Liver (tissue), 9 donors: ENCODE data around the gene PTGS2. TPM values are rescaled to one million over a fixed set of nuclear protein-coding genes. Genes with fewer than 3 reads are reported as not detected.

Experiments used
- DNase-seq: peaks from one replicate; pipeline ENCODE4 v3.0.0-alpha.2; 2017; ENCODE audit warnings: low spot score
- H3K27ac ChIP-seq, 2 donors: one replicate each; pipeline ENCODE4 v1.7.0; 2013; ENCODE audit warnings: inconsistent platforms in 2 of 2, low read length in 2 of 2, control low read depth in 1 of 2, low read depth in 1 of 2, mild to moderate bottlenecking in 1 of 2
- H3K27me3 ChIP-seq, 4 donors: one replicate each; pipeline versions ENCODE4 v1.6.1 to v1.7.0; 2013; ENCODE audit warnings: low read length in 3 of 4, inconsistent platforms in 1 of 4, mild to moderate bottlenecking in 1 of 4, moderate library complexity in 1 of 4; ENCODE audit not compliant: control insufficient read depth in 4 of 4, insufficient read depth in 4 of 4
- H3K36me3 ChIP-seq, 4 donors: one replicate each; pipeline versions ENCODE4 v1.6.1 to v1.7.0; 2013; ENCODE audit warnings: low read length in 3 of 4, mild to moderate bottlenecking in 3 of 4, low read depth in 1 of 4, moderate library complexity in 1 of 4; ENCODE audit not compliant: control insufficient read depth in 4 of 4, insufficient read depth in 3 of 4
- H3K4me1 ChIP-seq, 4 donors: one replicate each; pipeline versions ENCODE4 v1.6.1 to v1.7.0; 2013; ENCODE audit warnings: low read length in 3 of 4, mild to moderate bottlenecking in 3 of 4, moderate library complexity in 1 of 4; ENCODE audit not compliant: control insufficient read depth in 4 of 4, insufficient read depth in 4 of 4
- H3K4me3 ChIP-seq, 3 donors: one replicate each; pipeline versions ENCODE4 v1.6.1 to v1.7.0; 2013; ENCODE audit warnings: low read length in 3 of 3, control low read depth in 1 of 3, low read depth in 1 of 3, mild to moderate bottlenecking in 1 of 3
- H3K9ac ChIP-seq, 2 donors: one replicate each; pipeline ENCODE4 v1.7.0; 2013; ENCODE audit warnings: low read length in 2 of 2, mild to moderate bottlenecking in 2 of 2, moderate library complexity in 2 of 2, control low read depth in 1 of 2, low read depth in 1 of 2
- H3K9me3 ChIP-seq, 4 donors: one replicate each; pipeline versions ENCODE4 v1.6.1 to v1.7.0; 2013; ENCODE audit warnings: low read length in 3 of 4; ENCODE audit not compliant: control insufficient read depth in 4 of 4
- ATF3 ChIP-seq: IDR thresholded peaks from 2 replicates; pipeline ENCODE4 v1.6.1; 2016; ENCODE audit warnings: antibody characterized with exemption
- CTCF ChIP-seq: fragments of 150-350 bp; IDR thresholded peaks from 2 replicates; pipeline ENCODE4 v1.5.1; 2017; ENCODE audit warnings: improper control_type of control experiment, low read depth, low read length; ENCODE audit not compliant: missing input control
- EGR1 ChIP-seq, 2 donors: IDR thresholded peaks; 2 replicates each; pipeline ENCODE4 v1.6.1; 2016 to 2018; ENCODE audit warnings: antibody characterized with exemption in 2 of 2, low read depth in 2 of 2
- FOXA1 ChIP-seq: IDR thresholded peaks from 2 replicates; pipeline ENCODE4 v1.6.1; 2016; ENCODE audit warnings: antibody characterized with exemption
- FOXA2 ChIP-seq: IDR thresholded peaks from 2 replicates; pipeline ENCODE4 v1.6.1; 2016; ENCODE audit warnings: antibody characterized with exemption
- GABPA ChIP-seq, 2 donors: IDR thresholded peaks in 1 of 2; conservative IDR thresholded peaks in 1 of 2; 2 replicates each; pipeline ENCODE4 v1.6.1; 2016; ENCODE audit warnings: antibody characterized with exemption in 2 of 2, mild to moderate bottlenecking in 1 of 2, moderate library complexity in 1 of 2
- HNF4A ChIP-seq, 2 donors: conservative IDR thresholded peaks; 2 replicates each; pipeline ENCODE4 v1.6.1; 2016; ENCODE audit warnings: antibody characterized with exemption in 2 of 2, mild to moderate bottlenecking in 2 of 2
- HNF4G ChIP-seq: IDR thresholded peaks from 2 replicates; pipeline ENCODE4 v1.6.1; 2016; ENCODE audit warnings: antibody characterized with exemption
- JUND ChIP-seq, 2 donors: IDR thresholded peaks; 2 replicates each; pipeline ENCODE4 v1.6.1; 2016; ENCODE audit warnings: antibody characterized with exemption in 2 of 2
- MAX ChIP-seq: IDR thresholded peaks from 2 replicates; pipeline ENCODE4 v1.6.1; 2016; ENCODE audit warnings: antibody characterized with exemption
- NR2F2 ChIP-seq: IDR thresholded peaks from 2 replicates; pipeline ENCODE4 v1.6.1; 2016; ENCODE audit warnings: antibody characterized with exemption
- RAD21 ChIP-seq, 2 donors: IDR thresholded peaks; 2 replicates each; pipeline ENCODE4 v1.6.1; 2016; ENCODE audit warnings: antibody characterized with exemption in 2 of 2, mild to moderate bottlenecking in 2 of 2
- RXRA ChIP-seq, 2 donors: IDR thresholded peaks; 2 replicates each; pipeline ENCODE4 v1.6.1; 2017 to 2018; ENCODE audit warnings: antibody characterized with exemption in 2 of 2, mild to moderate bottlenecking in 1 of 2
- SP1 ChIP-seq: IDR thresholded peaks from 2 replicates; pipeline ENCODE4 v1.6.1; 2018; ENCODE audit warnings: antibody characterized with exemption, mild to moderate bottlenecking
- TAF1 ChIP-seq: conservative IDR thresholded peaks from 2 replicates; pipeline ENCODE4 v1.6.1; 2016; ENCODE audit warnings: antibody characterized with exemption, mild to moderate bottlenecking
- YY1 ChIP-seq: IDR thresholded peaks from 2 replicates; pipeline ENCODE4 v1.6.1; 2016; ENCODE audit warnings: antibody characterized with exemption, mild to moderate bottlenecking
- WGBS: extraction: QIAGEN DNeasy Blood & Tissue Kit; methylation state at CpG from one replicate; pipeline ENCODE4 v1.1.7; 2013; 5-methylcytosine and 5-hydroxymethylcytosine counted together
- polyA plus RNA-seq, 2 donors: library from polyadenylated mRNA; stranded (reverse) in 1 of 2; unstranded in 1 of 2; fragments of 200-250 nt in 1 of 2; fragments of >200 nt in 1 of 2; fragmentation: Nextera tagmentation in 1 of 2; extraction: Ambion mirVana in 1 of 2; gene quantifications; one replicate each; pipeline versions ENCODE4 v1.2.1 to v1.2.3, GENCODE V29; 2013 to 2015
- total RNA-seq, 2 donors: library from RNA; depleted of rRNA; stranded (reverse); fragments of >200 nt; gene quantifications; one replicate each; pipeline ENCODE4 v1.2.3, GENCODE V29; 2014
- TF ChIP-seq, protein P1 (sequence below): IDR thresholded peaks from 2 replicates; pipeline ENCODE4 v1.6.1; 2016; ENCODE audit warnings: antibody characterized with exemption
- TF ChIP-seq, protein P2 (sequence below): IDR thresholded peaks from 2 replicates; pipeline ENCODE4 v1.6.1; 2016; ENCODE audit warnings: antibody characterized with exemption, mild to moderate bottlenecking
- donor health status: healthy.
- donor health status: healthy.
- donor health status: healthy.
- donor health status: healthy.
- donor health status: healthy.

PTGS2 gene
- total and polyA plus RNA-seq, 4 donors = 0.11 to 0.33 (median 0.29) TPM

DNA sequence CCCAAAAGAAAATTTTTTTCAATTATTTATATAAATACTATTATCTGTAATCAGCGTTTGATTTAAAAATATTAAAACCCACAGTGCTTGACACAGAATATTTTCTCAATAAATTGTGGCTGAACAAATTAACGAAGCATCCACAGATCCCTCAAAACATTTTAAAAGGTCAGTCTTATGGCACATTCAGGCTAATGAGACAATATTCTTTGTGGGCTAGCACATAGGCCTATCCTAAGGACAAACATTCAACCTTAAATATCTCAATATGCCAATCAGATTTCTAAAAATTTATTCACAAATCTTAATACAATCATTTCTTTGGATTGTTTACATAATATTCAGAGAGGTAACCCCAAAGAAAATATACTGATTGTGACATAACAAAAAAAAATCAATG is 8.1 kb downstream of the PTGS2 start:
- Histone ChIP-seq H3K9ac (no peak overlapping the region), H3K27me3 (no peaks in the 10 kb centered on the region), H3K9me3 (no peaks in the 10 kb centered on the region), H3K4me1 (no peaks in the 10 kb centered on the region), H3K4me3 (no peak overlapping the region), H3K27ac (no peak overlapping the region), H3K36me3 (peaks cover 0 to 2% (median under 1%) of the 10 kb centered on the region in 4 donors)
- 67% methylated on average over 2 of the region's 2 CpGs for whole genome bisulfite sequencing
- TF ChIP-seq FOXA2 (no peak), TAF1 (no peak), RAD21 (IDR thresholded peaks at IDR 0.05) (no peak), HNF4A (conservative IDR thresholded peaks at IDR 0.05) (no peak), MAX (no peak), NR2F2 (no peak), GABPA (IDR thresholded peaks at IDR 0.05 in 1 of 2, conservative IDR thresholded peaks at IDR 0.05 in 1 of 2) (no peak), FOXA1 (no peak), EGR1 (IDR thresholded peaks at IDR 0.05; ENCODE audit: low read depth in 2 of 2) (no peak), SP1 (no peak), HNF4G (no peak), YY1 (no peak), CTCF (no peak)
- TF ChIP-seq, protein P1, sequence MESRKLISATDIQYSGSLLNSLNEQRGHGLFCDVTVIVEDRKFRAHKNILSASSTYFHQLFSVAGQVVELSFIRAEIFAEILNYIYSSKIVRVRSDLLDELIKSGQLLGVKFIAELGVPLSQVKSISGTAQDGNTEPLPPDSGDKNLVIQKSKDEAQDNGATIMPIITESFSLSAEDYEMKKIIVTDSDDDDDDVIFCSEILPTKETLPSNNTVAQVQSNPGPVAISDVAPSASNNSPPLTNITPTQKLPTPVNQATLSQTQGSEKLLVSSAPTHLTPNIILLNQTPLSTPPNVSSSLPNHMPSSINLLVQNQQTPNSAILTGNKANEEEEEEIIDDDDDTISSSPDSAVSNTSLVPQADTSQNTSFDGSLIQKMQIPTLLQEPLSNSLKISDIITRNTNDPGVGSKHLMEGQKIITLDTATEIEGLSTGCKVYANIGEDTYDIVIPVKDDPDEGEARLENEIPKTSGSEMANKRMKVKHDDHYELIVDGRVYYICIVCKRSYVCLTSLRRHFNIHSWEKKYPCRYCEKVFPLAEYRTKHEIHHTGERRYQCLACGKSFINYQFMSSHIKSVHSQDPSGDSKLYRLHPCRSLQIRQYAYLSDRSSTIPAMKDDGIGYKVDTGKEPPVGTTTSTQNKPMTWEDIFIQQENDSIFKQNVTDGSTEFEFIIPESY = no peak
- no peak for DNase-seq

DNA sequence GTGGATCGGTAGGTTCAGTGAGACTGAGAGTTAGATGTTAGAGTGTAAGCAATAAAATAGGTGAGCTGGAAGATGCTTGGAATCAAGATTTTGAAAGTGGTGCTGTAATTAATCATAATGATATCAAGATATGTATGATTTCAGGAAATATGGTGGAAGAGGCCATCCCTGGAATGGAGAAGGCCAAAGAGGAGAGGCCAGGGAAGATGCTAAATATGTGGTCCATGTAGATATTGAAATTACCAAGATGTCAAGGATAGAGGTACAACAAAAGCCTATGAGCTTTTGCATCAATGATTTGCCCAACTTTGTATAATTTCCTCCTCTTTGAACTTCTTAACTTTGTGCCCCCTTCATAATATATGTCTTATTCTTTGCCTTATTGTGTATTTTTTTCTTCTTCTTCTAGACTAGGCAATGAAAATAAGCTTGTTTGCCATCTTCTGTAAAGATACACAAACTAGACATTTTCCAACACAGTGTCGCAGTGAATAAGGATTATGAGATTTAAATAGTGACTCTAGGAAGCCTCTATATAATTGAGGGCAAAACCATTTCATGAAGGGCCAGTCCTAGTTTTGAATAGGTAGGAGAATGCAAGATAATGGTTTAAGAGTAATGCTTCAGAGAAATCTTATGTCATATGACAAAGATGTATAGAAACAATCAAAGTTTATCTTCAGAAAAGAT is 8.9 kb downstream of the PTGS2 start:
- WGBS = 91% methylated on average over 2 of the region's 2 CpGs
- Histone ChIP-seq H3K36me3 (peaks cover 0 to 2% (median under 1%) of the 10 kb centered on the region in 4 donors), H3K9me3 (no peaks in the 10 kb centered on the region), H3K4me3 (no peak overlapping the region), H3K9ac (no peak overlapping the region), H3K27ac (no peak overlapping the region), H3K4me1 (no peaks in the 10 kb centered on the region), H3K27me3 (no peaks in the 10 kb centered on the region)
- no peak for DNase-seq
- TF ChIP-seq SP1 = no peak
- no peak for TF ChIP-seq HNF4A (conservative IDR thresholded peaks at IDR 0.05)
- TF ChIP-seq FOXA1 = no peak
- TF ChIP-seq, protein P2, sequence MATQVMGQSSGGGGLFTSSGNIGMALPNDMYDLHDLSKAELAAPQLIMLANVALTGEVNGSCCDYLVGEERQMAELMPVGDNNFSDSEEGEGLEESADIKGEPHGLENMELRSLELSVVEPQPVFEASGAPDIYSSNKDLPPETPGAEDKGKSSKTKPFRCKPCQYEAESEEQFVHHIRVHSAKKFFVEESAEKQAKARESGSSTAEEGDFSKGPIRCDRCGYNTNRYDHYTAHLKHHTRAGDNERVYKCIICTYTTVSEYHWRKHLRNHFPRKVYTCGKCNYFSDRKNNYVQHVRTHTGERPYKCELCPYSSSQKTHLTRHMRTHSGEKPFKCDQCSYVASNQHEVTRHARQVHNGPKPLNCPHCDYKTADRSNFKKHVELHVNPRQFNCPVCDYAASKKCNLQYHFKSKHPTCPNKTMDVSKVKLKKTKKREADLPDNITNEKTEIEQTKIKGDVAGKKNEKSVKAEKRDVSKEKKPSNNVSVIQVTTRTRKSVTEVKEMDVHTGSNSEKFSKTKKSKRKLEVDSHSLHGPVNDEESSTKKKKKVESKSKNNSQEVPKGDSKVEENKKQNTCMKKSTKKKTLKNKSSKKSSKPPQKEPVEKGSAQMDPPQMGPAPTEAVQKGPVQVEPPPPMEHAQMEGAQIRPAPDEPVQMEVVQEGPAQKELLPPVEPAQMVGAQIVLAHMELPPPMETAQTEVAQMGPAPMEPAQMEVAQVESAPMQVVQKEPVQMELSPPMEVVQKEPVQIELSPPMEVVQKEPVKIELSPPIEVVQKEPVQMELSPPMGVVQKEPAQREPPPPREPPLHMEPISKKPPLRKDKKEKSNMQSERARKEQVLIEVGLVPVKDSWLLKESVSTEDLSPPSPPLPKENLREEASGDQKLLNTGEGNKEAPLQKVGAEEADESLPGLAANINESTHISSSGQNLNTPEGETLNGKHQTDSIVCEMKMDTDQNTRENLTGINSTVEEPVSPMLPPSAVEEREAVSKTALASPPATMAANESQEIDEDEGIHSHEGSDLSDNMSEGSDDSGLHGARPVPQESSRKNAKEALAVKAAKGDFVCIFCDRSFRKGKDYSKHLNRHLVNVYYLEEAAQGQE = no peak
- TF ChIP-seq RXRA (IDR thresholded peaks at IDR 0.05) = no peak
- TF ChIP-seq GABPA (IDR thresholded peaks at IDR 0.05 in 1 of 2, conservative IDR thresholded peaks at IDR 0.05 in 1 of 2) = no peak
- no peak for TF ChIP-seq HNF4G
- TF ChIP-seq ATF3 = no peak
- no peak for TF ChIP-seq CTCF
- no peak for TF ChIP-seq NR2F2
- no peak for TF ChIP-seq FOXA2
- no peak for TF ChIP-seq YY1
- TF ChIP-seq, protein P1 = no peak
- TF ChIP-seq MAX = no peak
- no peak for TF ChIP-seq TAF1
- no peak for TF ChIP-seq EGR1 (IDR thresholded peaks at IDR 0.05; ENCODE audit: low read depth in 2 of 2)
- no peak for TF ChIP-seq JUND (IDR thresholded peaks at IDR 0.05)
